ENCODE data around the gene HDAC6.

The HDAC6 gene

GRCh38 chrX:48801280-48802088, at the start of gene HDAC6:
Gene HDAC6 (plus strand): TSS chrX:48802067. CDS start chrX:48802693, 626 bp downstream.
- peak; percentile 95 for DNase-seq (ENCODE audit: low spot score)

GRCh38 chrX:48752498-48752897, 49.4 kb upstream of the HDAC6 start:
- no peak for DNase-seq (ENCODE audit: low spot score)

- DNase-seq (ENCODE audit: low spot score) = no peak
These were observed 48.1 kb upstream of the HDAC6 start for GRCh38 chrX:48753708-48754228.

GRCh38 chrX:48754238-48754637, 47.6 kb upstream of the HDAC6 start:
- DNase-seq (ENCODE audit: low spot score) = no peak

GRCh38 chrX:48761674-48762471, 40.0 kb upstream of the HDAC6 start, which contains the start of gene GLOD5:
Gene GLOD5 (plus strand): TSS chrX:48761747. CDS start chrX:48761791, 44 bp downstream.
- DNase-seq (ENCODE audit: low spot score) = no peak

GRCh38 chrX:48769230-48769629, 32.6 kb upstream of the HDAC6 start:
- DNase-seq (ENCODE audit: low spot score) = no peak

- no peak for DNase-seq (ENCODE audit: low spot score)
These were observed 31.6 kb upstream of the HDAC6 start for GRCh38 chrX:48770296-48770695.

- DNase-seq (ENCODE audit: low spot score) = no peak
These were observed 29.3 kb upstream of the HDAC6 start for GRCh38 chrX:48772602-48773001.

- no peak for DNase-seq (ENCODE audit: low spot score)
These were observed 24.9 kb upstream of the HDAC6 start for GRCh38 chrX:48776818-48777439.

GRCh38 chrX:48779399-48779798, 22.5 kb upstream of the HDAC6 start:
- no peak for DNase-seq (ENCODE audit: low spot score)

- DNase-seq (ENCODE audit: low spot score) = no peak
These were observed 20.2 kb upstream of the HDAC6 start for GRCh38 chrX:48781705-48782104.

GRCh38 chrX:48782216-48782615, 19.7 kb upstream of the HDAC6 start:
- no peak for DNase-seq (ENCODE audit: low spot score)

- no peak for DNase-seq (ENCODE audit: low spot score)
These were observed 19.1 kb upstream of the HDAC6 start for GRCh38 chrX:48782795-48783194.

- DNase-seq (ENCODE audit: low spot score) = no peak
These were observed 17.1 kb upstream of the HDAC6 start for GRCh38 chrX:48784726-48785125.

GRCh38 chrX:48785186-48785539, 16.7 kb upstream of the HDAC6 start:
- DNase-seq (ENCODE audit: low spot score) = no peak

- no peak for DNase-seq (ENCODE audit: low spot score)
These were observed 16.2 kb upstream of the HDAC6 start for GRCh38 chrX:48785540-48786214.

- DNase-seq (ENCODE audit: low spot score) = no peak
These were observed 15.5 kb upstream of the HDAC6 start, which contains the start of gene GATA1 for GRCh38 chrX:48786341-48786800. Gene GATA1 (plus strand): TSS chrX:48786590. CDS start chrX:48791110, 4,520 bp downstream.

- DNase-seq (ENCODE audit: low spot score) = no peak
These were observed 14.9 kb upstream of the HDAC6 start for GRCh38 chrX:48786825-48787504.

- DNase-seq (ENCODE audit: low spot score) = no peak
These were observed 14.1 kb upstream of the HDAC6 start for GRCh38 chrX:48787505-48788443.
